ENCODE results near the gene MTA1. TPM values are rescaled to one million over a fixed set of nuclear protein-coding genes. Genes with fewer than 3 reads are reported as not detected.

Gene MTA1
- total and polyA plus RNA-seq, 2 of the 8 experiments (the other 6 are each of a cell fraction or from before 2014, with no cell fraction given): 73.9 to 221 TPM

- no peak for FAIRE-seq
- H3K4me2 ChIP-seq (ENCODE audit: insufficient read depth in 1 of 2, low read depth in 2 of 2, low read length in 2 of 2): no peak overlapping the region
- CTCF ChIA-PET (ENCODE audit: partially characterized antibody): interaction anchor here (1.0 to 1.1 kb wide), 2 partner anchors 76 to 201 kb away, joined by 3 read pairs; no protein-coding TSS in a partner anchor
- TF ChIP-seq MAFK (IDR thresholded peaks at IDR 0.05; ENCODE audit: low read depth, low read length): no peak
- TF ChIP-seq KDM5A (IDR thresholded peaks at IDR 0.05; ENCODE audit: low read length): no peak
- TF ChIP-seq POLR2AphosphoS5 (IDR thresholded peaks at IDR 0.05; ENCODE audit: low read depth, low read length): no peak
- no peak for TF ChIP-seq FOSL1 (IDR thresholded peaks at IDR 0.05; ENCODE audit: insufficient read depth, low read depth, low read length)
- no peak for TF ChIP-seq CTCF (IDR thresholded peaks at IDR 0.05; ENCODE audit: control extremely low read depth in 1 of 3, insufficient read depth in 1 of 3, low read depth in 1 of 3, low read length in 3 of 3)
- no peak for TF ChIP-seq RBBP5 (IDR thresholded peaks at IDR 0.05; ENCODE audit: borderline replicate concordance, low read depth, low read length)
- TF ChIP-seq CHD2 (IDR thresholded peaks at IDR 0.05; ENCODE audit: low read length): no peak
- no peak for TF ChIP-seq NRF1 (IDR thresholded peaks at IDR 0.05; ENCODE audit: low read depth, low read length)
These were observed 24.7 kb upstream of the MTA1 start for GRCh38 chr14:105394714-105395537.

More at GRCh38 chr14:105394714-105395537, 24.7 kb upstream of the MTA1 start:
- no peak overlapping the region for H3K14ac ChIP-seq (ENCODE audit: insufficient read length)
- H2BK12ac ChIP-seq (ENCODE audit: low read depth, low read length): no peak overlapping the region
- H3K9me3 ChIP-seq (ENCODE audit: insufficient read depth in 2 of 2, low read depth in 1 of 2, low read length in 1 of 2): peaks cover 8 to 20% of the 10 kb centered on the region in 2 experiments; a peak in 3 of 4 replicates
- H2BK120ac ChIP-seq (replicated peaks; ENCODE audit: low read depth, low read length): no peak overlapping the region
- H3K4me1 ChIP-seq (replicated peaks in 1 of 4; ENCODE audit: control insufficient read depth in 3 of 4, insufficient read depth in 4 of 4, low read length in 3 of 4): peaks cover 0 to 9% (median 3%) of the 10 kb centered on the region in 4 experiments; a peak in 4 of 7 replicates
- H2BK5ac ChIP-seq (ENCODE audit: low read depth, low read length): no peak overlapping the region
- peaks cover 0 to 7% (median 2%) of the 10 kb centered on the region in 4 experiments; a peak in 4 of 8 replicates for H3K36me3 ChIP-seq (ENCODE audit: control insufficient read depth in 2 of 4, insufficient read depth in 4 of 4, low read length in 3 of 4)
- no peaks in the 10 kb centered on the region; the same call in 1 of the 2 replicates for H3K79me1 ChIP-seq (ENCODE audit: low read depth, low read length)
- H2BK15ac ChIP-seq (ENCODE audit: low read length): no peak overlapping the region
- 91% methylated on average over 23 of the region's 25 CpGs; no CpG with 5 or more reads in 1 of the 2 experiments for WGBS, 2 experiments (ENCODE audit: extremely low coverage in 1 of 2, insufficient coverage in 1 of 2, insufficient read length in 1 of 2, insufficient replicate concordance in 2 of 2, low coverage in 1 of 2, low lambda C conversion rate in 2 of 2, missing lambda C conversion rate in 1 of 2)
- H3K4ac ChIP-seq (replicated peaks; ENCODE audit: insufficient read length, low read depth, low read length): no peak overlapping the region
- H3K79me2 ChIP-seq (ENCODE audit: control insufficient read depth in 1 of 2, insufficient read depth in 2 of 2, low read length in 2 of 2): no peaks in the 10 kb centered on the region
- no peak overlapping the region for H3K4me3 ChIP-seq (ENCODE audit: extremely low read depth in 1 of 4, insufficient read depth in 2 of 4, low read depth in 3 of 4, low read length in 4 of 4)
- no peak overlapping the region for H2BK20ac ChIP-seq (ENCODE audit: low read length)
- no peak overlapping the region for H3K9ac ChIP-seq (replicated peaks in 1 of 4; ENCODE audit: extremely low read depth in 1 of 4, low read depth in 3 of 4, low read length in 3 of 4)
- no peaks in the 10 kb centered on the region for H4K20me1 ChIP-seq (replicated peaks in 1 of 2; ENCODE audit: control insufficient read depth in 1 of 2, insufficient read depth in 2 of 2, low read length in 2 of 2)
- no peak for DNase-seq (ENCODE audit: low read depth in 1 of 2, low spot score in 2 of 2)
- no peak overlapping the region; the same call in 1 of the 2 replicates for H4K8ac ChIP-seq (ENCODE audit: extremely low read depth, insufficient read depth, low read length)
- no peak overlapping the region for H3K18ac ChIP-seq (ENCODE audit: extremely low read depth, low read length)
- H3K27me3 ChIP-seq (replicated peaks in 1 of 4; ENCODE audit: control insufficient read depth in 3 of 4, extremely low read depth in 1 of 4, insufficient read depth in 3 of 4, low read length in 3 of 4): peaks cover 0 to 15% (median 7%) of the 10 kb centered on the region in 4 experiments; a peak in 3 of 7 replicates
- H3K56ac ChIP-seq (replicated peaks; ENCODE audit: insufficient read length, low read depth, low read length): no peak overlapping the region
- H4K91ac ChIP-seq (replicated peaks; ENCODE audit: insufficient read length, low read length): no peak overlapping the region
- H4K5ac ChIP-seq (ENCODE audit: insufficient read length, low read depth, low read length): no peak overlapping the region
- H3K23me2 ChIP-seq (ENCODE audit: low read depth, low read length): peaks cover 3% of the 10 kb centered on the region; the same call in 1 of the 2 replicates
- POLR2A ChIA-PET (ENCODE audit: partially characterized antibody): interaction anchor here (0.8 to 2.1 kb wide), 2 partner anchors 10 to 37 kb away, joined by 4 to 5 read pairs; no protein-coding TSS in a partner anchor
- no peak overlapping the region for H3K27ac ChIP-seq (ENCODE audit: low read depth, low read length)
- H3K23ac ChIP-seq (ENCODE audit: insufficient read length): no peak overlapping the region
- H2AFZ ChIP-seq (ENCODE audit: low read length): no peak overlapping the region
- H2AK5ac ChIP-seq (ENCODE audit: low read depth, low read length): no peak overlapping the region

Measured in H1 (cell line).